Brain pericyte (primary cell): ENCODE results near the gene SLC39A3.

Experiments used
- DNase-seq: peaks from one replicate; pipeline ENCODE4 v3.0.0-alpha.2; 2012; ENCODE audit warnings: low read depth, low spot score

The SLC39A3 gene

GRCh38 chr19:2768365-2769132, 28.7 kb upstream of the SLC39A3 start:
- DNase-seq = no peak

- DNase-seq = no peak
These were observed 27.9 kb upstream of the SLC39A3 start for GRCh38 chr19:2767688-2768087.

- DNase-seq = no peak
These were observed 27.0 kb upstream of the SLC39A3 start for GRCh38 chr19:2766594-2767372.

GRCh38 chr19:2765376-2765775, 25.6 kb upstream of the SLC39A3 start:
- DNase-seq = no peak

GRCh38 chr19:2764945-2765344, 25.1 kb upstream of the SLC39A3 start:
- no peak for DNase-seq

- no peak for DNase-seq
These were observed 23.9 kb upstream of the SLC39A3 start for GRCh38 chr19:2763687-2764086.

- no peak for DNase-seq
These were observed 23.1 kb upstream of the SLC39A3 start for GRCh38 chr19:2762783-2763496.

GRCh38 chr19:2761876-2762782, 22.3 kb upstream of the SLC39A3 start:
- no peak for DNase-seq

- DNase-seq = no peak
These were observed 21.5 kb upstream of the SLC39A3 start for GRCh38 chr19:2761309-2761677.

- DNase-seq = no peak
These were observed 20.1 kb upstream of the SLC39A3 start for GRCh38 chr19:2759965-2760364.

- DNase-seq = no peak
These were observed 19.5 kb upstream of the SLC39A3 start for GRCh38 chr19:2759362-2759761.

- no peak for DNase-seq
These were observed 18.9 kb upstream of the SLC39A3 start for GRCh38 chr19:2758601-2759313.

- DNase-seq = no peak
These were observed 17.4 kb upstream of the SLC39A3 start for GRCh38 chr19:2756921-2757881.

- no peak for DNase-seq
These were observed 16.7 kb upstream of the SLC39A3 start for GRCh38 chr19:2756477-2756876.

GRCh38 chr19:2755811-2756210, 16.0 kb upstream of the SLC39A3 start:
- DNase-seq = no peak

GRCh38 chr19:2755448-2755705, 15.6 kb upstream of the SLC39A3 start:
- no peak for DNase-seq

GRCh38 chr19:2754659-2755447, 15.0 kb upstream of the SLC39A3 start:
- DNase-seq = no peak

- DNase-seq = no peak
These were observed 11.6 kb upstream of the SLC39A3 start for GRCh38 chr19:2751438-2751830.

- no peak for DNase-seq
These were observed 11.1 kb upstream of the SLC39A3 start for GRCh38 chr19:2750808-2751437.
